Stimulated activated naive B cell treated with anti-CD40 and anti-IgM and Interleukin-4, amounts not matched to agents 10 μg/mL and 1 μg/mL and 100 μg/mL, for 72 hours (primary cell): ENCODE results near the gene OR4F3.
"Not testable (repeated sequence)": the region's sequence is repeated elsewhere in the genome, so short reads cannot be mapped to it uniquely, and the experiment has no call there.

Experiments
- ATAC-seq, 2 donors: fragments of 150-1000 bp; cut with Tn5 transposase; replicated peaks; 2 replicates each; pipeline ENCODE4 v1.10.0; 2021; ENCODE audit warnings: moderate library complexity in 1 of 2
- DNase-seq: peaks from one replicate; pipeline ENCODE4 v3.0.0; 2021
- H3K27ac Mint-ChIP-seq: one replicate; pipeline ENCODE4 v1.8.0; 2022; ENCODE audit warnings: mild to moderate bottlenecking, mixed read lengths
- H3K27me3 Mint-ChIP-seq, 2 donors: one replicate each; pipeline ENCODE4 v1.8.0; 2022; ENCODE audit warnings: mixed read lengths in 2 of 2
- H3K36me3 Mint-ChIP-seq, 2 donors: one replicate each; pipeline ENCODE4 v1.8.0; 2022; ENCODE audit warnings: mixed read lengths in 2 of 2, mild to moderate bottlenecking in 1 of 2
- H3K4me1 Mint-ChIP-seq, 2 donors: one replicate each; pipeline ENCODE4 v1.8.0; 2022; ENCODE audit warnings: mixed read lengths in 2 of 2, mild to moderate bottlenecking in 1 of 2
- H3K4me3 Mint-ChIP-seq, 2 donors: one replicate each; pipeline ENCODE4 v1.8.0; 2022; ENCODE audit warnings: mild to moderate bottlenecking in 2 of 2, mixed read lengths in 2 of 2, moderate library complexity in 1 of 2
- H3K9me3 Mint-ChIP-seq, 2 donors: one replicate each; pipeline ENCODE4 v1.8.0; 2022; ENCODE audit warnings: mixed read lengths in 2 of 2, mild to moderate bottlenecking in 1 of 2

The OR4F3 gene

GRCh38 chr5:181366968-181367367 is at the start of gene OR4F3:
TSS of gene OR4F3 (plus strand) at chr5:181367268.
- H3K27ac Mint-ChIP-seq, H3K9me3 Mint-ChIP-seq, H3K4me1 Mint-ChIP-seq, H3K4me3 Mint-ChIP-seq, DNase-seq, H3K27me3 Mint-ChIP-seq, ATAC-seq, H3K36me3 Mint-ChIP-seq: not testable (repeated sequence)
